Keratinocyte (primary cell): ENCODE measurements around the gene PROM1. TPM values are rescaled to one million over a fixed set of nuclear protein-coding genes. Genes with fewer than 3 reads are reported as not detected.

Source experiments
- DNase-seq: peaks from one replicate; pipeline ENCODE4 v3.0.0-alpha.2; 2011; ENCODE audit warnings: low read depth, missing footprints, low spot score
- FAIRE-seq: peaks from 2 replicates; lab custom pipeline; 2011; peaks lifted over from hg19 to GRCh38; lab: Jason Lieb, UNC
- H2AFZ ChIP-seq: 2 replicates; pipeline ENCODE4 v1.6.0; 2012; ENCODE audit warnings: low read length, control low read depth, inconsistent platforms; ENCODE audit not compliant: control insufficient read depth
- H3K27ac ChIP-seq: 2 replicates; pipeline ENCODE4 v1.5.1; 2011; ENCODE audit warnings: low read length; ENCODE audit not compliant: control insufficient read depth, insufficient read depth
- H3K27me3 ChIP-seq: 3 replicates; pipeline ENCODE4 v1.6.0; 2011; ENCODE audit warnings: low read length; ENCODE audit not compliant: control insufficient read depth, insufficient read depth; ENCODE audit errors: extremely low read depth
- H3K36me3 ChIP-seq, 2 experiments: 2 replicates in 1 of 2; 3 replicates in 1 of 2; pipeline ENCODE4 v1.5.1; 2011; ENCODE audit warnings: low read length in 2 of 2, mild to moderate bottlenecking in 1 of 2; ENCODE audit not compliant: control insufficient read depth in 2 of 2, insufficient read depth in 2 of 2; ENCODE audit errors: extremely low read depth in 1 of 2
- H3K4me1 ChIP-seq: 3 replicates; pipeline ENCODE4 v1.5.1; 2011; ENCODE audit warnings: low read length; ENCODE audit not compliant: control insufficient read depth, insufficient read depth; ENCODE audit errors: extremely low read depth
- H3K4me2 ChIP-seq: 3 replicates; pipeline ENCODE4 v1.6.0; 2011; ENCODE audit warnings: low read depth, low read length; ENCODE audit not compliant: control insufficient read depth, insufficient read depth; ENCODE audit errors: extremely low read depth
- H3K4me3 ChIP-seq, 3 experiments: fragments of 200-600 bp in 1 of 3; sonication (generic) in 1 of 3; 2 replicates in 2 of 3; 3 replicates in 1 of 3; pipeline ENCODE4 v1.5.1; 2011 to 2016; ENCODE audit warnings: low read length in 3 of 3, mild to moderate bottlenecking in 3 of 3, control low read depth in 2 of 3, inconsistent platforms in 1 of 3, low read depth in 1 of 3, mixed read lengths in 1 of 3, mixed run types in 1 of 3, moderate library complexity in 1 of 3; ENCODE audit not compliant: control insufficient read depth in 2 of 3, insufficient read depth in 2 of 3; ENCODE audit errors: extremely low read depth in 1 of 3
- H3K79me2 ChIP-seq: 2 replicates; pipeline ENCODE4 v1.6.0; 2012; ENCODE audit warnings: low read length; ENCODE audit not compliant: control insufficient read depth, insufficient read depth
- H3K9ac ChIP-seq: 3 replicates; pipeline ENCODE4 v1.6.0; 2011; ENCODE audit warnings: low read length; ENCODE audit not compliant: control insufficient read depth, insufficient read depth; ENCODE audit errors: extremely low read depth
- H3K9me1 ChIP-seq: 3 replicates; pipeline ENCODE4 v1.6.0; 2011; ENCODE audit warnings: low read length; ENCODE audit not compliant: control insufficient read depth, insufficient read depth; ENCODE audit errors: extremely low read depth
- H3K9me3 ChIP-seq: 2 replicates; pipeline ENCODE4 v1.5.1; 2012; ENCODE audit warnings: low read depth, low read length; ENCODE audit not compliant: control insufficient read depth
- H4K20me1 ChIP-seq: 3 replicates; pipeline ENCODE4 v1.6.0; 2011; ENCODE audit warnings: low read length; ENCODE audit not compliant: control insufficient read depth, insufficient read depth; ENCODE audit errors: extremely low read depth
- EZH2 ChIP-seq: IDR thresholded peaks from one replicate; pipeline ENCODE4 v1.6.1; 2012; ENCODE audit warnings: inconsistent platforms, mild to moderate bottlenecking, low read length, moderate library complexity
- dilution Hi-C: fragments of 300-500 bp; cut with MboI; formaldehyde crosslinking; loops from one replicate; pipeline ENCODE4 v1.7.0; 2020; ENCODE audit warnings: low sequenced_read_pairs; ENCODE audit not compliant: extremely low pct_ligation_motif_present
- polyA plus RNA-seq, 5 experiments: library from polyadenylated mRNA; depleted of rRNA in 3 of 5; stranded (reverse) in 3 of 5; stranded (forward) in 1 of 5; unstranded in 1 of 5; fragments of >200 nt; gene quantifications; 1 replicate in 1 of 5; 2 replicates in 3 of 5; 3 replicates in 1 of 5; pipeline versions ENCODE4 v1.2.1 to v1.2.3, GENCODE V29; 2011 to 2012; ENCODE audit warnings: missing spikeins in 2 of 5, low read depth in 1 of 5, low replicate concordance in 1 of 5
- TF ChIP-seq, protein P1 (sequence below), 3 experiments: IDR thresholded peaks in 1 of 3; conservative IDR thresholded peaks in 1 of 3; optimal IDR thresholded peaks in 1 of 3; 2 replicates in 2 of 3; 3 replicates in 1 of 3; pipeline versions ENCODE3 to v1.5.1; 2011; ENCODE audit warnings: low read length in 3 of 3, mild to moderate bottlenecking in 3 of 3, moderate library complexity in 2 of 3, control low read depth in 1 of 3, inconsistent platforms in 1 of 3; ENCODE audit not compliant: insufficient read depth in 2 of 3; ENCODE audit errors: extremely low read depth in 1 of 3

PROM1 gene
- polyA plus RNA-seq, 1 donor (not counting 4 experiments of a cell fraction or from before 2014, with no cell fraction given), result not detected

GRCh38 chr4:16126714-16127113 lies 42.9 kb upstream of the PROM1 start:
- H3K9me1 ChIP-seq, result no peaks in the 10 kb centered on the region
- H3K27ac ChIP-seq, result no peak overlapping the region
- no peak overlapping the region for H3K9ac ChIP-seq
- no peaks in the 10 kb centered on the region for H3K4me1 ChIP-seq
- FAIRE-seq, result no peak
- H3K27me3 ChIP-seq, result peaks cover 11% of the 10 kb centered on the region
- dilution Hi-C loops, result no loop called here
- no peaks in the 10 kb centered on the region for H3K79me2 ChIP-seq
- no peaks in the 10 kb centered on the region for H3K36me3 ChIP-seq
- no peak overlapping the region for H3K4me3 ChIP-seq
- DNase-seq, result no peak
- H4K20me1 ChIP-seq, result no peaks in the 10 kb centered on the region
- H3K4me2 ChIP-seq, result no peak overlapping the region
- no peak for TF ChIP-seq EZH2
- TF ChIP-seq, protein P1, sequence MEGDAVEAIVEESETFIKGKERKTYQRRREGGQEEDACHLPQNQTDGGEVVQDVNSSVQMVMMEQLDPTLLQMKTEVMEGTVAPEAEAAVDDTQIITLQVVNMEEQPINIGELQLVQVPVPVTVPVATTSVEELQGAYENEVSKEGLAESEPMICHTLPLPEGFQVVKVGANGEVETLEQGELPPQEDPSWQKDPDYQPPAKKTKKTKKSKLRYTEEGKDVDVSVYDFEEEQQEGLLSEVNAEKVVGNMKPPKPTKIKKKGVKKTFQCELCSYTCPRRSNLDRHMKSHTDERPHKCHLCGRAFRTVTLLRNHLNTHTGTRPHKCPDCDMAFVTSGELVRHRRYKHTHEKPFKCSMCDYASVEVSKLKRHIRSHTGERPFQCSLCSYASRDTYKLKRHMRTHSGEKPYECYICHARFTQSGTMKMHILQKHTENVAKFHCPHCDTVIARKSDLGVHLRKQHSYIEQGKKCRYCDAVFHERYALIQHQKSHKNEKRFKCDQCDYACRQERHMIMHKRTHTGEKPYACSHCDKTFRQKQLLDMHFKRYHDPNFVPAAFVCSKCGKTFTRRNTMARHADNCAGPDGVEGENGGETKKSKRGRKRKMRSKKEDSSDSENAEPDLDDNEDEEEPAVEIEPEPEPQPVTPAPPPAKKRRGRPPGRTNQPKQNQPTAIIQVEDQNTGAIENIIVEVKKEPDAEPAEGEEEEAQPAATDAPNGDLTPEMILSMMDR (optimal IDR thresholded peaks at IDR 0.05 in 1 of 3, IDR thresholded peaks at IDR 0.05 in 1 of 3, conservative IDR thresholded peaks at IDR 0.05 in 1 of 3; ENCODE audit: extremely low read depth in 1 of 3, insufficient read depth in 2 of 3, low read length in 3 of 3), result no peak
- H2AFZ ChIP-seq, result no peak overlapping the region
- H3K9me3 ChIP-seq, result no peaks in the 10 kb centered on the region

GRCh38 chr4:16125571-16126445 lies 42.0 kb upstream of the PROM1 start:
- DNase-seq, result no peak
- no peak for FAIRE-seq
- no peaks in the 10 kb centered on the region for H3K9me3 ChIP-seq
- no peaks in the 10 kb centered on the region for H3K79me2 ChIP-seq
- no peak overlapping the region for H3K4me2 ChIP-seq
- dilution Hi-C loops, result no loop called here
- no peak overlapping the region for H3K27ac ChIP-seq
- H3K36me3 ChIP-seq, result no peaks in the 10 kb centered on the region
- no peaks in the 10 kb centered on the region for H3K9me1 ChIP-seq
- no peak overlapping the region for H3K9ac ChIP-seq
- H3K4me3 ChIP-seq, result no peak overlapping the region
- TF ChIP-seq, protein P1 (optimal IDR thresholded peaks at IDR 0.05 in 1 of 3, IDR thresholded peaks at IDR 0.05 in 1 of 3, conservative IDR thresholded peaks at IDR 0.05 in 1 of 3; ENCODE audit: extremely low read depth in 1 of 3, insufficient read depth in 2 of 3, low read length in 3 of 3), result no peak
- no peak for TF ChIP-seq EZH2
- no peak overlapping the region for H2AFZ ChIP-seq
- H3K4me1 ChIP-seq, result no peaks in the 10 kb centered on the region
- H3K27me3 ChIP-seq, result peaks cover 11% of the 10 kb centered on the region
- no peaks in the 10 kb centered on the region for H4K20me1 ChIP-seq
